GM12891 (cell line): ENCODE results near the gene APLF.

Experiments used
- POLR2AphosphoS5 ChIP-seq: IDR thresholded peaks from 2 replicates; pipeline ENCODE4 v1.6.1; 2011; ENCODE audit warnings: low read depth, low read length, control low read depth
- SPI1 ChIP-seq: IDR thresholded peaks from 2 replicates; pipeline ENCODE4 v1.6.1; 2011; ENCODE audit warnings: low read depth, low read length, control low read depth

- TF ChIP-seq POLR2AphosphoS5 (no peak), SPI1 (no peak)
Measured at GRCh38 chr2:68436270-68436669, 31.1 kb upstream of the APLF start.
